ENCODE data around the gene RNF26. TPM values are rescaled to one million over a fixed set of nuclear protein-coding genes. Genes with fewer than 3 reads are reported as not detected.

Gene RNF26
- 10 to 100 TPM; 32.8 to 33.7 TPM for total RNA-seq

- ChIA-PET POLR2A (no interaction called here), CTCF (interaction anchor here (1.0 to 11.0 kb wide), 3 partner anchors 10 to 22 kb away, joined by 3 to 122 read pairs (median 9); no protein-coding TSS in a partner anchor)
Observed at GRCh38 chr11:119334174-119334930, at the start of gene RNF26. TSS of gene RNF26 (plus strand) at chr11:119334527. CDS start at chr11:119335123, 596 bp downstream.

- ChIA-PET POLR2A (interaction anchor here (1.9 kb wide), 1 partner anchor 80 kb away, joined by 5 read pairs; the partner anchor contains the start of gene CBL), CTCF (interaction anchor here (1.0 to 1.5 kb wide), 3 partner anchors 15 to 36 kb away, joined by 3 to 7 read pairs (median 3); no protein-coding TSS in a partner anchor)
Observed at GRCh38 chr11:119285431-119285830, 48.9 kb upstream of the RNF26 start.

DNA sequence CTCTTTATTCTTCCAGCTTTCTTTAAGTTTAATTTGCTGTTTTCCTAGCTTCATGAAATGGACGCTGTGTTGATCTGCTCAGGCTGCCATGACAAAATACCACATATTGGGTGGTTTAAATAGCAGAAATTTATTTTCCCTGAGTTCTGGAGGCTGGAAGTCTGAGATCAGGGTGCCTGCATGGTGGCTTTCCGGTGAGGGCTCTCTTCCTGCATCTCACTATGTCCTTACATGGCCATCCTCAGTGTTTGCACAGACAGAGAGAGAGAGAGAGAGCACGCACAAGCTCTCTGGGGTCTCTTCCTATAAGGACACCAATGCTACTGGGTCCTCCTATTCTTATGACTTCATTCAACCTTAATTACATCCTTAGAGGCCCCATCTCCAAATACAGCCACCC, 46.1 kb upstream of the RNF26 start:
- CTCF ChIA-PET = no interaction called here
- POLR2A ChIA-PET = no interaction called here

GRCh38 chr11:119290894-119291497, 43.3 kb upstream of the RNF26 start:
- CTCF ChIA-PET = no interaction called here
- POLR2A ChIA-PET = no interaction called here

DNA sequence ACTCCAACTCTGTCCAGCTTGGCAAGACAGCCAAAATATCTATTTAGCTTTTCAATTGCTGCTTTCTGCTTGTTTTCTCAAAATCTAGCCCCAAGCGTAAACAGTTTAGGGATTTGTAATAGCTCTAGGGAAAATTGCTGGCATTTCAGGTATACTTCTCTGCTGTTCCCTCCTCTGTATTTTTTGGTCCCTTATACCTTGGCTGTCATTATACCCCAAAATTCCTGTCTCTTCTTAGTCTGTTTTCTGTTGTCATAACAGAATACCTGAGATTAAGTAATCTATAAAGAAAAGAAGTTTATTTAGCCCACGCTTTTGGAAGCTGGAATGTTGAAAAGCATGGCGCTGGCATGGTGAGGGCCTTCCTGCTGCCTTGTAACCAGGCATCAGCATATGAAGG, 40.9 kb upstream of the RNF26 start:
- CTCF ChIA-PET = interaction anchor here (1.7 to 1.8 kb wide), 2 partner anchors 9 to 10 kb away, joined by 4 read pairs; no protein-coding TSS in a partner anchor
- POLR2A ChIA-PET = no interaction called here

DNA sequence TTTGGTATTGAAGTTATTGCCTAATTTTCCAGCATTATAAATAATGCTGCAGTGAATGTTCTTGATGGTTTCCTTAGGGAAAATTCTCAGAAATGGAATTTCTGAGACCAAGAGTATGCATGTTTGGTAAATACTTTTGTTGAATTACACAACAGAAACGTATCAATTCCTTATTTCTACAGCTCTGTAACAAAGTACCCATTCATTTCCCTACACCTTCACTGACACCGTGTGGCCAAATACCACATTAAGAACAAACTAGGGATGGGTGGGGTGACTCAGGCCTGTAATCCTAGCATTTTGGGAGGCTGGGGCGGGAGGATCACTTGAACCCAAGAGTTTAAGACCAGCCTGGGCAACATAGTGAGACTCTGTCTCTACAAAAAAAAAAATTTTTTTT, 39.1 kb upstream of the RNF26 start:
- CTCF ChIA-PET = interaction anchor here (1.8 kb wide), 1 partner anchor 9 kb away, joined by 4 read pairs; no protein-coding TSS in a partner anchor
- POLR2A ChIA-PET = no interaction called here

DNA sequence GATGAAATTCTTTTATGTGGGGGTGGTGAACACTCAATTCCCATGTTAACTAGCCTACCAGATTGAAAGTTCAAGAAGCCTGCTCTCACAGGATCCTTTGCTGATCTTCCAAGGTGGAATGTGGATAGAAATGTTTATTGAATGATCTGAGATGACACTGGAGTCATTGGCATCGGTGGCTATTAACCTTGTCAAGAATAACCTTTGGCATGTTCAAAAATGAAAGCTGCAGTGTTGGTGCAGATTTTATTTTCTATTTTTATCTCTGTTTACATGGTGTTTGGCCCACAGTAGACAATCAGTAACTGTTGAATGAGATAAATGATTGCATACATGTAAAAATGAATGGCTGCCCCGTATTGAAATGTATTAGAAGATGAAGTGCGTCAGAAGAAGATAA, 36.4 kb upstream of the RNF26 start:
- CTCF ChIA-PET = interaction anchor here (0.7 kb wide), 1 partner anchor 101 kb away, joined by 3 read pairs; no protein-coding TSS in a partner anchor
- POLR2A ChIA-PET = interaction anchor here (0.8 kb wide), 1 partner anchor 214 kb away, joined by 3 read pairs; no protein-coding TSS in a partner anchor

GRCh38 chr11:119298726-119299125, 35.6 kb upstream of the RNF26 start:
- CTCF ChIA-PET = no interaction called here
- POLR2A ChIA-PET = no interaction called here

GRCh38 chr11:119299416-119299815, 34.9 kb upstream of the RNF26 start:
- ChIA-PET CTCF (interaction anchor here (2.4 kb wide), 1 partner anchor 14 kb away, joined by 7 read pairs; no protein-coding TSS in a partner anchor), POLR2A (no interaction called here)

DNA sequence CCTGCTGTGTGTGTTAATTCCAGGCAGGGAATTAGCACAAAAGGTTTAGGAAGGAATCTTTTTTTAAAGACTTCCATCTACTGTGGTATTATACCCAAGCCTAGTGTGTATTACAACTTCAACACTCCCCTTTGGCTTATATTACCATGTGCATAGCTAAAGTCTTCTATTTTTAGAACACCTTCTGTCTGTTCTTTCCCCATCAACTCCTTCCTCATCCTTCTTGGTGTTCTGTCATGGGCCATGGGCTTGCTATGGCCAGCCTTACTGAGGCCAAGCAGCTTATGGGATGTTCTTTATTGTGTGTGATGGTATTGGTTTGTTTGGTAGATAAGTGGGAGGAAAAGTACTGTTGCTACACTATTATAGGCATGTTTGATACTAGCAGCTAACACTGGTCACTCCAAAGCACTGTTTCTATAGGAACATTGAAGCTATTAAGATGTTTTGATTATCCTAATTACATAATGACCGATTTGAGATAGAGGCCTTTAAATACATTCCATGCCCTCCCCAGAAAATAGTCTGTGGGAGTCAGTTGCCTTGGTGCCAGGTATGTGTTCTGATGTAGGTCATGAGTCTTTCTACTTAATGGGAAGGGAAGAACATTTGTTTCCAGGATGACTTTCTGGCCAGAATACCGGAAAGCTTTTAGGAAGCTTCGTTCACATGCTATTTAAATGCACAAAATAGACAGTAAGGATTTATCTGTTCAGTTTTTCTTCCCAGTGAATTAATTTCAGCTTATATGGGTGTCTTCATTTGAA, 33.9 kb upstream of the RNF26 start:
- CTCF ChIA-PET = interaction anchor here (2.4 kb wide), 1 partner anchor 15 kb away, joined by 7 read pairs; no protein-coding TSS in a partner anchor
- POLR2A ChIA-PET = no interaction called here

DNA sequence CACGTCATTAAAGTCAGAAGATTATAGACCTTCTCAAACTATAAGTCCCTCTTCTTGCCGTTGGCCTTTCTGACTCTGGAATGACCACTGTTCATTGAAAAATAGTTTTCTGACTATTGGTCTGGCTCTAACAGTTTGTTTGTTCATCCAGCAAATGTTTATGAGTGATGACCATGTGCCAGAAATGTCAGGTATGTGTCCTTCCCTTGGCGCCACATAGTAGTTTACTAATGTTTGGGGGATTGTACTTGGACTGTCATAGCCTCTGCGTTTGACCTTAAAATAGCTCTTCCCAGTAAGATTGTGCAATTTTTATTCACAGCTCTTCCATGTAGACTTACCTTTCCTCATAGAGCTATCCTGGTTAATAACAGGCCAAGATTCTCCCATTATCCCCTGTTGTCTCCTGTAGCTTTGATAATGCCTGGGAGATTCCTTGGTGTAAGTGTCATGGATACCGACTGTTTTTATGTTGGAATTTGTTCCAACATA, 31.1 kb upstream of the RNF26 start:
- POLR2A ChIA-PET = no interaction called here
- CTCF ChIA-PET = interaction anchor here (1.1 to 1.8 kb wide), 2 partner anchors 9 to 20 kb away, joined by 3 to 4 read pairs; no protein-coding TSS in a partner anchor

- POLR2A ChIA-PET = no interaction called here
Observed at GRCh38 chr11:119305556-119306372, 28.6 kb upstream of the RNF26 start.

DNA sequence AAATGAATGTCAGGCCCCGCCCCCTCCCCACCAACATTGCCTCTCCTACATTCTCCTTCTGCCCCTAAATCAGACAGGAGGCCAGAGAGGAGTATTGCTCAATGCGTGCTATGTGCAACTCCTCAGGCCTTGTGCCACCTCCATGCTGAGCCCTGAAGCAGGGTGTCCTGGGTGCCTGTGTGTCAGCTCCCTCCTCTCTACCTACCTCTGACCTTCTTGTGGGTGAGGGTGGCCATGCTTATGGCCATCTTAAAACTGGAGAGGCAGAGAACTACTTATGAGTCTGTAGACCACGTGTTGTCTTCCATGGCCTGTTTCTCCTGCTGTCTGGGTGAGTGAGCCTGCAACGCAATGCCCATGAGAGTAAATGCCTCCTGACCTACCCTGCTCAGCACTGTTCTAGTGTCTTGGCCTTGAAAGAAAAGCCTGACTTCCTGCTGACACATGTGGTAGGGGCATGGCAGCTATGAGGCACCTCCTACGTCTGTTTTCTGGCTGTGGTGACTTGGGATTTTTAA, 27.9 kb upstream of the RNF26 start:
- CTCF ChIA-PET = interaction anchor here (1.1 to 1.7 kb wide), 2 partner anchors 15 to 18 kb away, joined by 4 read pairs; no protein-coding TSS in a partner anchor
- POLR2A ChIA-PET = interaction anchor here (0.7 kb wide), 2 partner anchors 191 to 217 kb away, joined by 3 to 5 read pairs; no protein-coding TSS in a partner anchor

More at GRCh38 chr11:119305556-119306372, 28.6 kb upstream of the RNF26 start:
- CTCF ChIA-PET = interaction anchor here (1.1 to 1.7 kb wide), 2 partner anchors 16 to 18 kb away, joined by 4 read pairs; no protein-coding TSS in a partner anchor

- CTCF ChIA-PET = interaction anchor here (0.6 to 1.7 kb wide), 3 partner anchors 15 to 24 kb away, joined by 4 to 5 read pairs (median 4); no protein-coding TSS in a partner anchor
- POLR2A ChIA-PET = no interaction called here
Observed at GRCh38 chr11:119307219-119307618, 27.1 kb upstream of the RNF26 start.

DNA sequence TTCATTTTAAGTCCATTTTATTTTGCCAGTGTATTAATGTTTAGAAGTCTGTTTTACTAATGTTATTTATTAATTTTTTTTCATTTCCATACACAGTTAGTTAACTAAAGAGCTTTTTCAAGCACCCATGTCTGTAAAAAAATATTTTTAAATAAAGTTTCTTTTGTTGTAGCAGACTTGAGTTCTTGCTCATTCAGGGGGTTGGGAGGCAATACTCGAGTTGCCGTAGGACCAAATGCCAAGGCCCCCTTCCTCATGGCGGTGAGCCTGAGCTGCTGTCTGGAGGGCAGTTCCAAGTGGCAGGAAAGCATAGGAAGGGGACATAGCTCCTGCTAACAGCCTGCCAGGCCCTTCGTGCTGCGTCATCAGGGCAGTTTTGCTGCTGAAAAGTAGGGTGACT, 26.4 kb upstream of the RNF26 start:
- ChIA-PET CTCF (interaction anchor here (0.6 to 1.1 kb wide), 3 partner anchors 15 to 111 kb away, joined by 4 to 5 read pairs (median 5); no protein-coding TSS in a partner anchor), POLR2A (interaction anchor here (0.5 kb wide), 1 partner anchor 695 kb away, joined by 3 read pairs; no protein-coding TSS in a partner anchor)

- CTCF ChIA-PET = interaction anchor here (1.2 to 1.7 kb wide), 2 partner anchors 12 to 15 kb away, joined by 3 read pairs; no protein-coding TSS in a partner anchor
- POLR2A ChIA-PET = interaction anchor here (1.1 kb wide), 1 partner anchor 140 kb away, joined by 3 read pairs; no protein-coding TSS in a partner anchor
Observed at GRCh38 chr11:119309411-119309810, 24.9 kb upstream of the RNF26 start.

DNA sequence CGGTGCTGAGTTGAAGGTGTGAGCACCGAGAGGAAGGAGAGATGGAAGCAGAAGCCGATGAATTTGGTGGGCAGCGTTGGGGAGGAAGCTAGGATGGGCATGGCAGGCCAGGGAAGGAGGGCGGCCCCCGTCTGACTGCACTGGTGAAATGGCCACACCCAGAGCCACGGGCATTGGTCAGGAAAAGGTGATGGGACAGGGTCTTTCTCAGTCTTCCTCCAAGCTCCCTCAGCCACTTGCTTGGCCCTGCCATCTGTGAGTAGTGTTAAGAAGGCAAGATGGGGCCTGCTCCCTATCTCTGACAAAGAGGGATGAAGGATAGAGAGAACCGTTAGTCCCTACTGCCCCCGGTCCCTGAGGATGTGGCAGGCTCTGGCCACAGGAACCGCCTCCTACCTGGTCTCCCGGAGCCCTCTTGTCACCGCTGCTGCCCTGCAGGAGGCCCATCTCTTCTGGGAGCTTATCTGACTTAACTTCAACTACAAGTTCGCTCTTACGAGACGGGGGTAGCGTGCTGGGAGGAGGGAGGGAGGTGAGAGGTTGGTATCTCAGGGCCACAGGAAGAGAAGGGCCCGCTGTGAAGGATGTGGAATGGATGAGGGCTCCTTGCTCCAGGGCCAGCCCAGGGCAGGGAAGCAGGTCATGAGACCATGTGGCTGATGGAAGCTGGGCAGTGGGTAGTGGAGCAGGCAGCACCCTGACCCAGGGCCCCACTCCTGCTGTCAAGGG, 24.2 kb upstream of the RNF26 start:
- CTCF ChIA-PET = interaction anchor here (1.2 to 1.7 kb wide), 3 partner anchors 11 to 25 kb away, joined by 3 read pairs; no protein-coding TSS in a partner anchor
- POLR2A ChIA-PET = no interaction called here
